ENCODE measurements around the gene ZNF516. TPM values are rescaled to one million over a fixed set of nuclear protein-coding genes. Genes with fewer than 3 reads are reported as not detected.

The ZNF516 gene
- total and polyA plus RNA-seq, 2 of the 13 experiments (the other 11 are each of a cell fraction or from before 2014, with no cell fraction given): 16.6 to 18.7 TPM

- peak; percentile 69 for TF ChIP-seq ARID5B (CRISPR knock-in tag; IDR thresholded peaks at IDR 0.05)
- TF ChIP-seq GABPA (IDR thresholded peaks at IDR 0.05; ENCODE audit: low read depth, low read length): no peak
- TF ChIP-seq GABPA (CRISPR knock-in tag; IDR thresholded peaks at IDR 0.05; ENCODE audit: low read depth): peak; percentile 26; the same call in 1 of the 2 replicates
- TF ChIP-seq, protein P1, sequence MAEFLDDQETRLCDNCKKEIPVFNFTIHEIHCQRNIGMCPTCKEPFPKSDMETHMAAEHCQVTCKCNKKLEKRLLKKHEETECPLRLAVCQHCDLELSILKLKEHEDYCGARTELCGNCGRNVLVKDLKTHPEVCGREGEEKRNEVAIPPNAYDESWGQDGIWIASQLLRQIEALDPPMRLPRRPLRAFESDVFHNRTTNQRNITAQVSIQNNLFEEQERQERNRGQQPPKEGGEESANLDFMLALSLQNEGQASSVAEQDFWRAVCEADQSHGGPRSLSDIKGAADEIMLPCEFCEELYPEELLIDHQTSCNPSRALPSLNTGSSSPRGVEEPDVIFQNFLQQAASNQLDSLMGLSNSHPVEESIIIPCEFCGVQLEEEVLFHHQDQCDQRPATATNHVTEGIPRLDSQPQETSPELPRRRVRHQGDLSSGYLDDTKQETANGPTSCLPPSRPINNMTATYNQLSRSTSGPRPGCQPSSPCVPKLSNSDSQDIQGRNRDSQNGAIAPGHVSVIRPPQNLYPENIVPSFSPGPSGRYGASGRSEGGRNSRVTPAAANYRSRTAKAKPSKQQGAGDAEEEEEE (CRISPR knock-in tag; IDR thresholded peaks at IDR 0.05; ENCODE audit: borderline replicate concordance): no peak
- TF ChIP-seq ZMYM4 (CRISPR knock-in tag; IDR thresholded peaks at IDR 0.05): peak; percentile 20; the same call in 1 of the 2 replicates
- TF ChIP-seq NFE2L2 (IDR thresholded peaks at IDR 0.05; ENCODE audit: low read length): peak; percentile 100
- peak; percentile 42; the same call in 1 of the 2 replicates for TF ChIP-seq THAP11 (CRISPR knock-in tag; IDR thresholded peaks at IDR 0.05)
- no peak for TF ChIP-seq TMF1 (CRISPR knock-in tag; IDR thresholded peaks at IDR 0.05; ENCODE audit: low read depth)
- TF ChIP-seq FOXA3 (CRISPR knock-in tag; IDR thresholded peaks at IDR 0.05): 0 out of 2 replicates have a peak, but pooled peaks have one; percentile 13
- no peak for TF ChIP-seq HNF1B (CRISPR knock-in tag; IDR thresholded peaks at IDR 0.05)
- TF ChIP-seq FOSL1 (CRISPR knock-in tag; IDR thresholded peaks at IDR 0.05; ENCODE audit: borderline replicate concordance): 0 out of 2 replicates have a peak, but pooled peaks have one; percentile 28
- peak; percentile 41; the same call in 1 of the 2 replicates for TF ChIP-seq NFE2 (CRISPR knock-in tag; IDR thresholded peaks at IDR 0.05)
- TF ChIP-seq POGZ (CRISPR knock-in tag; IDR thresholded peaks at IDR 0.05): peak; percentile 22; the same call in 1 of the 2 replicates
- TF ChIP-seq, protein P2, sequence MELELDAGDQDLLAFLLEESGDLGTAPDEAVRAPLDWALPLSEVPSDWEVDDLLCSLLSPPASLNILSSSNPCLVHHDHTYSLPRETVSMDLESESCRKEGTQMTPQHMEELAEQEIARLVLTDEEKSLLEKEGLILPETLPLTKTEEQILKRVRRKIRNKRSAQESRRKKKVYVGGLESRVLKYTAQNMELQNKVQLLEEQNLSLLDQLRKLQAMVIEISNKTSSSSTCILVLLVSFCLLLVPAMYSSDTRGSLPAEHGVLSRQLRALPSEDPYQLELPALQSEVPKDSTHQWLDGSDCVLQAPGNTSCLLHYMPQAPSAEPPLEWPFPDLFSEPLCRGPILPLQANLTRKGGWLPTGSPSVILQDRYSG (CRISPR knock-in tag; IDR thresholded peaks at IDR 0.05): no peak
- TF ChIP-seq MIER3 (CRISPR knock-in tag; IDR thresholded peaks at IDR 0.05; ENCODE audit: borderline replicate concordance): peak; percentile 21; the same call in 1 of the 2 replicates
- TF ChIP-seq EP300 (IDR thresholded peaks at IDR 0.05; ENCODE audit: low read depth in 2 of 2, low read length in 2 of 2): peak in 1 of 2 experiments; percentile 39; a peak in 1 of 4 replicates
- TF ChIP-seq EP300 (CRISPR knock-in tag; IDR thresholded peaks at IDR 0.05; ENCODE audit: borderline replicate concordance): no peak
- peak; percentile 71; the same call in 1 of the 2 replicates for TF ChIP-seq HNF4G (IDR thresholded peaks at IDR 0.05; ENCODE audit: borderline replicate concordance, low read depth, low read length)
- TF ChIP-seq HNF4G (CRISPR knock-in tag; IDR thresholded peaks at IDR 0.05; ENCODE audit: borderline replicate concordance, low read depth): no peak
- TF ChIP-seq CREB1 (IDR thresholded peaks at IDR 0.05): no peak
- TF ChIP-seq CREB1 (CRISPR knock-in tag; IDR thresholded peaks at IDR 0.05): peak; percentile 61
- 0 out of 4 replicates have a peak, but pooled peaks of 1 of the 2 experiments have one; percentile 40 for TF ChIP-seq NR2F1 (CRISPR knock-in tag; IDR thresholded peaks at IDR 0.05)
Observed at GRCh38 chr18:76476665-76477561, 18.1 kb downstream of the ZNF516 start (continued).
